ENCODE data around the gene E4F1.

GRCh38 chr16:2237493-2238149, 14.2 kb downstream of the E4F1 start:
- TF ChIP-seq CTCF (conservative IDR thresholded peaks at IDR 0.05; ENCODE audit: low read depth, low read length) (no peak), EZH2phosphoT487 (IDR thresholded peaks at IDR 0.05; ENCODE audit: borderline replicate concordance, low read length) (no peak), EZH2 (IDR thresholded peaks at IDR 0.05; ENCODE audit: low read length, unreplicated experiment) (no peak)
